Measurements from ENCODE around the gene PAQR6.

The PAQR6 gene, protein sequence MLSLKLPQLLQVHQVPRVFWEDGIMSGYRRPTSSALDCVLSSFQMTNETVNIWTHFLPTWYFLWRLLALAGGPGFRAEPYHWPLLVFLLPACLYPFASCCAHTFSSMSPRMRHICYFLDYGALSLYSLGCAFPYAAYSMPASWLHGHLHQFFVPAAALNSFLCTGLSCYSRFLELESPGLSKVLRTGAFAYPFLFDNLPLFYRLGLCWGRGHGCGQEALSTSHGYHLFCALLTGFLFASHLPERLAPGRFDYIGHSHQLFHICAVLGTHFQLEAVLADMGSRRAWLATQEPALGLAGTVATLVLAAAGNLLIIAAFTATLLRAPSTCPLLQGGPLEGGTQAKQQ

DNA sequence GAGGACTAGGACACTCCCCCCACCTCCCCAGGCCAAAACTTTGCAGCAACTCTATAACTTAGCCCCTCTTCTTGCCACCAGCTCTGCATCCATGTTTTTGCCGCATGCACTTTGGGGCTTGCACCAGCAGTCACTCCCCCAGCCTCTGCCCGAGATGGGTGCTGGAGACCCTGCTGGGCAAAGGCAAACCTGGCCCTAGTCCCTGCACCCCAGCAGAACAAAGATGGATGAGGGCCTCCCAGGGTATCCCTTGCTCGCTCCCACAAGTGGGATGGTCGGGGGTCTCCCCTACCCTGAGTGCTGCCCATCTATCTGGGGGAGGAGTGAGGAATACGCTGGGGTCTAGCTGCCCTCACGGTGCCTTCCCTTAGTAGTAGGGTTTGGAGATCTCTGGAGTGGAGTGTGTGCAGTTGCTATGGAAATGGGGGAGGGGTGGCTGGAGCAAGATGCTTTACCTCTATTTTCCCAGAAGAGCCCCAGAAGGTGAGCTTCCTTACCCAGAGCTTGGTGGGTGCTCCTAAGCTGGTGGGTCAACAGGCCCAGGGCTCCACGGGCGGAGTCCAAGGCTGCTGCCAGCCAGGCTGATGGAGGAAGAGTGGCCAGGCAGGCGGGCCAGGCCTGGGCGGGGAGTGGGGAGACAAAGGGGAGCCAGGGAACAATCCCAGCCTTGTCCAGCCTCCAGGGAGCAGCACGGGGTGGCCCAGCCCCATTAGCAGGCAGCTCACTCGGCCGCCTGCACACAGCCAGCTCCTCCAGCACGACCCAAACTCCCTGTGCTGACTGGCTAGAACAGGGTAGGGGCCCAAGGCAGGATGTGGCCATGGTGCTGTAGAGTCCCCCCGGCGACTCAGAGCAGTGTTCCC is at the start of gene PAQR6:
PAQR6 (minus strand) TSS at position 597 of the 863 bp plus-strand sequence. CDS start 1,325 bp downstream, outside the sequence.
- no peak for DNase-seq (ENCODE audit: low read depth)
- H3K4me3 ChIP-seq (ENCODE audit: low read length): no peak within 1 kb of the TSS
- no peaks in the 10 kb centered on the region for H3K9me3 ChIP-seq (ENCODE audit: control insufficient read depth, low read length)
- peaks cover 7% of the 10 kb centered on the region for H3K27me3 ChIP-seq (replicated peaks; ENCODE audit: control insufficient read depth, insufficient read depth, low read length)
- peaks cover 11% of the 10 kb centered on the region for H3K4me1 ChIP-seq (ENCODE audit: control insufficient read depth, insufficient read depth, low read length)
- H3K9ac ChIP-seq (ENCODE audit: low read length): no peak within 1 kb of the TSS
- H3K36me3 ChIP-seq (ENCODE audit: control insufficient read depth, insufficient read depth, low read length, severe bottlenecking): peaks cover 38% of the 10 kb centered on the region

DNA sequence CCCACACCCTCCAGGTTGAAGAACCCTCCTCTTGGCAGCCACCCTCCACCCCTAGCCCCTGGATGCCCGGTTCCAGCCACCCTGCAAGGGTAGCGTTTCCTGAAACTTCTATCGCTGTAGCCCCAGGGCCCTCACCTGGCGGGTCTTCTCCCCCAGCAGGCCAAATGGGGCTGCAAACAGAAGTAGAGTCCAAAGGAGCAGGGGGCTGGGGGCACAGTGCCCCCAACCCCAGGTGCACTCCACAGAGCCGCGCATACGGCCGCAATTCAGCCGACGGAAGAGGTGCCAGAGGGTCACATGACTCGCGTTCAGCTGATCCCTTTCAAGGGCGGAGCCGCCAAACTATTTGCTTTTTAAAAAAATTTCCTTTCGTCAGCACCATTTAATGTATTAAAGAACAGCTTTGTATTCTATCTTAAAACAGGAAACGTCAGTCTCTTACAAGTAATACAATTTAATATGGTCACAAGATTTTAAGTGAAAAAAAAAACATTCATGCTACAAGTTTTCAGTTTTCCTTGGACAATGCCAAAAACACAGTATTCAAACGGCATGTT is 47.6 kb upstream of the PAQR6 start, which contains the start of gene GLMP:
GLMP (minus strand) TSS at position 289 of the 557 bp plus-strand sequence; CDS start at position 255, 34 bp downstream.
- DNase-seq (ENCODE audit: low read depth): peak; percentile 87
- H3K36me3 ChIP-seq (ENCODE audit: control insufficient read depth, insufficient read depth, low read length, severe bottlenecking): no peaks in the 10 kb centered on the region
- H3K27me3 ChIP-seq (replicated peaks; ENCODE audit: control insufficient read depth, insufficient read depth, low read length): no peaks in the 10 kb centered on the region
- peak within 1 kb of the TSS; percentile 91 for H3K4me3 ChIP-seq (ENCODE audit: low read length)
- peak within 1 kb of the TSS; percentile 92 for H3K9ac ChIP-seq (ENCODE audit: low read length)
- peaks cover 25% of the 10 kb centered on the region for H3K4me1 ChIP-seq (ENCODE audit: control insufficient read depth, insufficient read depth, low read length)
- H3K9me3 ChIP-seq (ENCODE audit: control insufficient read depth, low read length): no peaks in the 10 kb centered on the region

DNA sequence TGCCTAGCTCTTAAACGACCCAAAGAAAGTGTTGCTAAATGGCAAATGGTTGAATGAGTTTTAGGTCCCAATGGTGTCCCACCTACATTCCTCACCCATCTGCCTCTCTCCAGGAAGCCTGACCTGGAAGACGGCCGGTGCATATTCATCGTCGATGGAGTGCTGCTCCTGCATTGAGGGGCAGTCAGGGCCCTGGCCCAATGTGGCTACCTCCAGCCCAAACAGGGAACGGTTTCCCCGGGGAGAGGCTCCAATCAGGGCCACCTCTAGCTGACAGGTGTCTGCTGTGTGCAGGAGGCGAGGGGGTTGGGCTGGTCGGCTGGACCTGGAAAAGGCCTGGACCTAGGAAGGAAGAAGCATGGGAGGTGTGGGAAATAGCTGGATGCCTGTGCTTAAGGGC is 46.0 kb upstream of the PAQR6 start:
- DNase-seq (ENCODE audit: low read depth): no peak
- no peak overlapping the region for H3K9ac ChIP-seq (ENCODE audit: low read length)
- no peak overlapping the region for H3K4me3 ChIP-seq (ENCODE audit: low read length)
- H3K27me3 ChIP-seq (replicated peaks; ENCODE audit: control insufficient read depth, insufficient read depth, low read length): no peaks in the 10 kb centered on the region
- H3K4me1 ChIP-seq (ENCODE audit: control insufficient read depth, insufficient read depth, low read length): peaks cover 25% of the 10 kb centered on the region
- H3K9me3 ChIP-seq (ENCODE audit: control insufficient read depth, low read length): no peaks in the 10 kb centered on the region
- H3K36me3 ChIP-seq (ENCODE audit: control insufficient read depth, insufficient read depth, low read length, severe bottlenecking): peaks cover 2% of the 10 kb centered on the region

DNA sequence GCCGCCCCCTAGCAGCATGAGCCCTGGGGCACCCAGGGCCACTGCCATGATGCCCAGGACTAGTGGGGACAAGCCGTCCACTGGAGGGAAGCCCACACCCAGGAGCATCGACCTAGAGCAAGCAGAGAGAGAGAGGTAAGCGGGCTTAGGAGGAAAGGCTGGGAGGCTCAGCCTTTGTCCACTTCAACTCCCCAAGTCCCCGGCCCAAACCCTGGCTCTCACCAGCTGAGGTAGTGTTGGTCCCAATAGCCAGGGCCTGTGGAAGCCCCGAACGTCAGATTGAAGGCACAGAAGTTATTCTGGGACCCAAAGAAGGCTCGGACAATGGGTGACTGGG is 45.2 kb upstream of the PAQR6 start:
- H3K27me3 ChIP-seq (replicated peaks; ENCODE audit: control insufficient read depth, insufficient read depth, low read length): no peaks in the 10 kb centered on the region
- H3K36me3 ChIP-seq (ENCODE audit: control insufficient read depth, insufficient read depth, low read length, severe bottlenecking): peaks cover 3% of the 10 kb centered on the region
- no peak overlapping the region for H3K9ac ChIP-seq (ENCODE audit: low read length)
- H3K9me3 ChIP-seq (ENCODE audit: control insufficient read depth, low read length): no peaks in the 10 kb centered on the region
- no peak for DNase-seq (ENCODE audit: low read depth)
- H3K4me3 ChIP-seq (ENCODE audit: low read length): no peak overlapping the region
- H3K4me1 ChIP-seq (ENCODE audit: control insufficient read depth, insufficient read depth, low read length): peaks cover 25% of the 10 kb centered on the region

DNA sequence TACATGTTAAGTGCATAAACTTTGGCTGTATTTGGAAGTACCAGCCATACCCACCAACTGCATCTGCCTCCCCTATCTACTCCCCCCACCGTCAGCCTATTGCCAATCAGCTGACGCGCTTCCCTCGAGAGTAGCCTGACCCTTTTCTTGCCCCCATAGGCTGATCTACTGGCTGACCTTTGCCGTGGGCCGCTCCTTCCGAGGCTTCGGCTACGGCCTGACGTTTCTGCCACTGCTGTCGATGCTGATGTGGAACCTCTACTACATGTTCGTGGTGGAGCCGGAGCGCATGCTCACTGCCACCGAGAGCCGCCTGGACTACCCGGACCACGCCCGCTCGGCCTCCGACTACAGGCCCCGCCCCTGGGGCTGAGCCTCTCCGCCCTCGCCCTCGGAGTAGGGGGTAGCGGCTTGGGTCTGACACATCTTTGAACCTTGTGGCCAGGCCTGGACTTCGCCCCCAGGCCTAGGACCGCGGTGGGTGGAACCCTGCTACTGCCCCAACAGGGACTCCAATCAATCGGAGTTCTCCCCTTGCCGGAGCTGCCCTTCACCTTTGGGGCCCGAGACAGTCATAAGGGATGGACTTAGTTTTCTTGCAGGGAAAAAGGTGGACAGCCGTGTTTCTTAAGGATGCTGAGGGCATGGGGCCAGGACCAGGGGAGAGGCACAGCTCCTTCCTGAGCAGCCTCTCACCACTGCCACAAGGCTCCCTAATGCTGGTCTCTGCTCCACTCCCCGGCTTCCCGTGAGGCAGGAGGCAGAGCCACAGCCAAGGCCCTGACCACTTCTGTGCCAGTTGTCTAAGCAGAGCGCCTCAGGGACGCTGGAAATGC is 43.6 kb upstream of the PAQR6 start:
- peak; percentile 95 for DNase-seq (ENCODE audit: low read depth)
- peaks cover 3% of the 10 kb centered on the region for H3K36me3 ChIP-seq (ENCODE audit: control insufficient read depth, insufficient read depth, low read length, severe bottlenecking)
- H3K4me3 ChIP-seq (ENCODE audit: low read length): peak overlapping the region; percentile 81
- no peaks in the 10 kb centered on the region for H3K27me3 ChIP-seq (replicated peaks; ENCODE audit: control insufficient read depth, insufficient read depth, low read length)
- no peaks in the 10 kb centered on the region for H3K9me3 ChIP-seq (ENCODE audit: control insufficient read depth, low read length)
- peak overlapping the region; percentile 78 for H3K9ac ChIP-seq (ENCODE audit: low read length)
- H3K4me1 ChIP-seq (ENCODE audit: control insufficient read depth, insufficient read depth, low read length): peaks cover 25% of the 10 kb centered on the region

DNA sequence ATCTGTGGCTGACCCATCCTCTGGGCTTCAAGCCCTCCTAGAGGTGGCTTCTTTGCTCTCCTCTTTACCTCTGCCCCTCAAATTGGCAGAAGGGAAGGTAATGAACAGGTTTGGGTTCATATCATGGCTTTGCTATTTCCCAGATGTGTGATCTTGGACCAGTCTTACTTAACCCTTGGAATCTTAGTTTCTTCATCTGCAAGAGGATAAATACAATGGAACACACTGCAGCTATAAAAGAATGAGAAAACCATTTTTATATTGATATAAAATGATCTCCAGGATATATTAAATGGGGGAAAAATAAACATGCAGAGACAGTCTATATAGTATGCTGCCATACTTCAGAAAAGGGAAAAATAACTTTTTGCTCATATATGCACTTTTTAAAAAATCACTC is 42.0 kb upstream of the PAQR6 start:
- no peak overlapping the region for H3K9ac ChIP-seq (ENCODE audit: low read length)
- DNase-seq (ENCODE audit: low read depth): no peak
- H3K9me3 ChIP-seq (ENCODE audit: control insufficient read depth, low read length): no peaks in the 10 kb centered on the region
- H3K27me3 ChIP-seq (replicated peaks; ENCODE audit: control insufficient read depth, insufficient read depth, low read length): no peaks in the 10 kb centered on the region
- H3K4me1 ChIP-seq (ENCODE audit: control insufficient read depth, insufficient read depth, low read length): peaks cover 22% of the 10 kb centered on the region
- H3K4me3 ChIP-seq (ENCODE audit: low read length): no peak overlapping the region
- H3K36me3 ChIP-seq (ENCODE audit: control insufficient read depth, insufficient read depth, low read length, severe bottlenecking): peaks cover 3% of the 10 kb centered on the region

DNA sequence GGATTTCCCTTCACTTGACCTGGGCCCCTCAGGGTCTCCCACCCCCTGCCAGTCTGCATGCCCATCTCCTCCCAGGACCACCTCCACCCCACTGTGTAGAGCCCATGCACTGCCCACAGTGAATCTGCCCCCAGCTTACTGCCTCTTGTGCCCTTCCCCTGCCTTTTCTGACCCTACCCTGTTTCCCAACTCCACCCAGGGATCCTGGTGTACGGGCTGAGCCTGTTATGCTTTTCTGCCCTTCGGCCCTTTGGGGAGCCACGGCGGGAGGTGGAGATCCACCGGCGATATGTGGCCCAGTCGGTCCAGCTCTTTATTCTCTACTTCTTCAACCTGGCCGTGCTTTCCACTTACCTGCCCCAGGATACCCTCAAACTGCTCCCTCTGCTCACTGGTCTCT is 38.2 kb upstream of the PAQR6 start:
- Histone ChIP-seq H3K9ac (ENCODE audit: low read length) (no peak overlapping the region), H3K9me3 (ENCODE audit: control insufficient read depth, low read length) (no peaks in the 10 kb centered on the region), H3K4me1 (ENCODE audit: control insufficient read depth, insufficient read depth, low read length) (peaks cover 26% of the 10 kb centered on the region), H3K36me3 (ENCODE audit: control insufficient read depth, insufficient read depth, low read length, severe bottlenecking) (peaks cover 3% of the 10 kb centered on the region), H3K4me3 (ENCODE audit: low read length) (no peak overlapping the region), H3K27me3 (replicated peaks; ENCODE audit: control insufficient read depth, insufficient read depth, low read length) (no peaks in the 10 kb centered on the region)
- no peak for DNase-seq (ENCODE audit: low read depth)

DNA sequence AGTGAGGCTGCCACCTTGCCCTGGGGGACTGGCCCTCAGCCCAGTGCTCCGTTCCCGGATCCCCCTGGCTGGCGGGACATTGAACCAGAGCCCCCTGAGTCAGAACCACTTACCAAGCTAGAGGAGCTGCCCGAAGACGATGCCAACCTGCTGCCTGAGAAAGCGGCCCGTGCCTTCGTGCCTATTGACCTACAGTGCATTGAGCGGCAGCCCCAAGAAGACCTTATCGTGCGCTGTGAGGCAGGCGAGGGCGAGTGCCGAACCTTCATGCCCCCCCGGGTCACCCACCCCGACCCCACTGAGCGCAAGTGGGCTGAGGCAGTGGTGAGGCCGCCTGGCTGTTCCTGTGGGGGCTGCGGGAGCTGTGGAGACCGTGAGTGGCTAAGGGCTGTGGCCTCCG is 37.6 kb upstream of the PAQR6 start:
- Histone ChIP-seq H3K9ac (ENCODE audit: low read length) (no peak overlapping the region), H3K4me1 (ENCODE audit: control insufficient read depth, insufficient read depth, low read length) (peaks cover 27% of the 10 kb centered on the region), H3K27me3 (replicated peaks; ENCODE audit: control insufficient read depth, insufficient read depth, low read length) (no peaks in the 10 kb centered on the region), H3K9me3 (ENCODE audit: control insufficient read depth, low read length) (no peaks in the 10 kb centered on the region), H3K4me3 (ENCODE audit: low read length) (no peak overlapping the region), H3K36me3 (ENCODE audit: control insufficient read depth, insufficient read depth, low read length, severe bottlenecking) (peaks cover 3% of the 10 kb centered on the region)
- DNase-seq (ENCODE audit: low read depth): no peak

DNA sequence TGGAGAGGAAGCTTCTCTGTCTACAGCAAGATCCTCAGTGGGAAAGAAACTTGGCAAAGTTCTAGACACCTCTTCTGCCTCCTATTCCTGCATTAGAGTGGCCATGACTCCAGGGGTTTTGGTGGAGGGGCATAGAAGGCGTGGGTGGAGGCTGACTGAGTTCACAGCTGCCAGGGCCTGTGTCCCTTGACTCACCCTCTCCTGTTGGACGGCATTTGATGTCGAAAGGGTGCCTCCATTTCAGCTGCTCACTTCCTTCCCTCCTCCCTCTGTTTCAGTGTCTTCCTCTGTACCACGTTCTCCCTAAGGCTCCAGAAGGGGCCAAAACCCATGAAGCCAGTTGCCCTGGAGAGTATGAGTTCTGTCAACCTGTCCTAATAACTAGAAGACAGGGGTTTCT is 36.9 kb upstream of the PAQR6 start:
- H3K9ac ChIP-seq (ENCODE audit: low read length): no peak overlapping the region
- H3K9me3 ChIP-seq (ENCODE audit: control insufficient read depth, low read length): no peaks in the 10 kb centered on the region
- peaks cover 3% of the 10 kb centered on the region for H3K36me3 ChIP-seq (ENCODE audit: control insufficient read depth, insufficient read depth, low read length, severe bottlenecking)
- H3K4me3 ChIP-seq (ENCODE audit: low read length): no peak overlapping the region
- peaks cover 27% of the 10 kb centered on the region for H3K4me1 ChIP-seq (ENCODE audit: control insufficient read depth, insufficient read depth, low read length)
- H3K27me3 ChIP-seq (replicated peaks; ENCODE audit: control insufficient read depth, insufficient read depth, low read length): no peaks in the 10 kb centered on the region
- DNase-seq (ENCODE audit: low read depth): no peak

DNA sequence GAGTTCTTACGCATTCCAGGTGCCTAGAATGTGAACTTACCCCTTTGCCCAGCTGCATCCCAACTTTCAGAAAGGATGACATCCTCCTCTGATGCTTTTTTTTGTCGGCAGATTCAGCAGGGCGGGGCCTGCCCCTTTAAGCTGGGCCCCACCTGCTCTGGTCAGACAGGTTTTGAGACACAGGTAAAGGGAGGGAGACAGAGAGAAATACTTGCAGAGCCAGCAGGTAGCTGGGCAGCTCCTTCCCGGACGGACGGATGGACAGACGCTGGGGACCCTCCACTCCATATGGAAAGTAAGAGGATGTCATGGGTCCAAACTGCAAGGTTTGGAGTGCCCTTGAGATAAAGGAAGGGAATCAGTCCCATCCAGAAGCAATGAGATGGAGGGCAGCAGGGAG is 36.3 kb upstream of the PAQR6 start, which contains the start of gene TMEM79:
TMEM79 (plus strand) TSS at position 214 of the 400 bp plus-strand sequence. CDS start 902 bp downstream, outside the sequence.
- H3K4me1 ChIP-seq (ENCODE audit: control insufficient read depth, insufficient read depth, low read length): peaks cover 27% of the 10 kb centered on the region
- no peaks in the 10 kb centered on the region for H3K9me3 ChIP-seq (ENCODE audit: control insufficient read depth, low read length)
- peaks cover 3% of the 10 kb centered on the region for H3K36me3 ChIP-seq (ENCODE audit: control insufficient read depth, insufficient read depth, low read length, severe bottlenecking)
- no peaks in the 10 kb centered on the region for H3K27me3 ChIP-seq (replicated peaks; ENCODE audit: control insufficient read depth, insufficient read depth, low read length)
- peak within 1 kb of the TSS; percentile 88 for H3K9ac ChIP-seq (ENCODE audit: low read length)
- peak within 1 kb of the TSS; percentile 96 for H3K4me3 ChIP-seq (ENCODE audit: low read length)
- DNase-seq (ENCODE audit: low read depth): no peak

Data from adipocyte (in vitro differentiated cells).